GM23248 (cell line): ENCODE results near the gene LCN6.

Experiments
- EZH2 ChIP-seq: fragments of 200-600 bp; sonication (generic); IDR thresholded peaks from 2 replicates; pipeline ENCODE4 v1.6.1; 2018; ENCODE audit warnings: antibody characterized with exemption, mild to moderate bottlenecking; ENCODE audit not compliant: insufficient read depth, poor library complexity, severe bottlenecking
- EZH2phosphoT487 ChIP-seq: fragments of 200-600 bp; sonication (generic); IDR thresholded peaks from 2 replicates; pipeline ENCODE4 v1.6.1; 2018; ENCODE audit warnings: antibody characterized with exemption, moderate library complexity, mild to moderate bottlenecking, low read depth; ENCODE audit not compliant: insufficient read depth

GRCh38 chr9:136726631-136727191 lies 21.6 kb downstream of the LCN6 start:
- TF ChIP-seq EZH2 = no peak
- TF ChIP-seq EZH2phosphoT487 = no peak
